ENCODE measurements around the gene KIAA1958. TPM values are rescaled to one million over a fixed set of nuclear protein-coding genes. Genes with fewer than 3 reads are reported as not detected.

Gene KIAA1958
- total RNA-seq, 2 experiments from 2014 or later = 6.7 to 7.6 TPM

DNA sequence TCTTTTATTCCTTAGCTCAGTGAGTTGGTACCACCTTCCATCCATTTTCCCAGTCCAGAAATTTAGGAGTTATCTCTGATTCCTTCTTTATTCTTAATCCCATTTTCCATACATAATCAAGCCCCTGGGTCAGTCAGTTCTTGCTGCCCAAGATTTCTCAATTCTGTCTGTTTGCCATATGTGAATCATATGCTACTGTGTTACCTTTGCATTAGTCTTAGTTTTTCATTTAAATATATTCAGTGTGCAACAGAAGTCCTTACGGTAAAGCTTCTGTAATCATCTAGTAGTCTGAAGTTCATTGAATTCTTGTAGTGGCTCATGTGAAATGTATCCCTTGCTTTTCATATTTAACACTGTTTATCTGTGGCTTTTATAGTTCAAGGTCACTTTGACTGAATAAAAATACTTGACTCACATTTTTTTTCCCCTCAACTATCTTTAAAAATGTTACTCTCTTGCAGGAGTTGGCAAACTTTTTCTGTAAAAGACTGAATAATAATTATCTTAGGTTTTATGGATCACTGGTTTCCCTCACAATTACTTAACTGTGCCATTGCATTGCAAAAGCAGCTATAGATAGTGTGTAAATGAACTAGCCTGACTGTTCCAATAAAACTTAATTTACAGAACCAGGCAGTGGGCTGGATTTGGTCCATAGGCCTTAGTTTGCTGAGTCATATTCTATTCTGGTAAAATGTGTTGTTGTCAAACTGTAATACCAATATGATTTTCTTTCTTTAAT is 6.9 kb downstream of the KIAA1958 start:
- H3K27me3 Mint-ChIP-seq (ENCODE audit: low read depth) = no peaks in the 10 kb centered on the region
- H3K4me3 Mint-ChIP-seq = no peak overlapping the region
- H3K27ac Mint-ChIP-seq = no peak overlapping the region
- CTCF ChIA-PET = interaction anchor here (0.6 kb wide), 1 partner anchor 224 kb away, joined by 3 read pairs; the partner anchor contains the start of gene INIP
- peaks cover 20% of the 10 kb centered on the region for H3K9me3 Mint-ChIP-seq
- peaks cover 31% of the 10 kb centered on the region for H3K36me3 Mint-ChIP-seq (ENCODE audit: low read depth)
- DNase-seq = no peak
- intact Hi-C loops (cut with micrococcal nuclease) = no loop called here
- H3K4me1 Mint-ChIP-seq (ENCODE audit: low read depth) = peaks cover 14% of the 10 kb centered on the region

DNA sequence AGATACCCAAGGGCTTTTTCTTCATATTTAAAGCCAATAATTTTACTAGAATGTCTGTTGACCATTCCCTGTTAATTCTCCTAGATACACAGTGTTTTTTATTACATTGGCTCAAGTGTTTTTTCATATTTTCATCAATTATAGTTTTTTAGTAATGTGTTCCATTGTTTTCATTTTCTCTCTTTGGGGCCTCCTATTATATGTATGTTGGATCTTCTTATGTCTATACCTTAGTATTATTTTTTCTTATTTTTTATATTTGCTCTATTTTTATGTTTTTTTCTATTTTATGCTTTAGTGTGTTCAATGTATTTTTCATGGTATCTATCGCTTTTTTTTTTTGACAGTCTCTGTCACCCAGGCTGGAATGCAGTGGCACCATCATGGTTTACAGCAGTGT is 7.5 kb downstream of the KIAA1958 start:
- DNase-seq = no peak
- Mint-ChIP-seq H3K4me1 (ENCODE audit: low read depth) (peaks cover 10% of the 10 kb centered on the region), H3K27ac (no peak overlapping the region), H3K36me3 (ENCODE audit: low read depth) (peaks cover 31% of the 10 kb centered on the region), H3K4me3 (no peak overlapping the region), H3K27me3 (ENCODE audit: low read depth) (no peaks in the 10 kb centered on the region), H3K9me3 (peaks cover 20% of the 10 kb centered on the region)
- intact Hi-C loops (cut with micrococcal nuclease) = no loop called here
- CTCF ChIA-PET = no interaction called here

DNA sequence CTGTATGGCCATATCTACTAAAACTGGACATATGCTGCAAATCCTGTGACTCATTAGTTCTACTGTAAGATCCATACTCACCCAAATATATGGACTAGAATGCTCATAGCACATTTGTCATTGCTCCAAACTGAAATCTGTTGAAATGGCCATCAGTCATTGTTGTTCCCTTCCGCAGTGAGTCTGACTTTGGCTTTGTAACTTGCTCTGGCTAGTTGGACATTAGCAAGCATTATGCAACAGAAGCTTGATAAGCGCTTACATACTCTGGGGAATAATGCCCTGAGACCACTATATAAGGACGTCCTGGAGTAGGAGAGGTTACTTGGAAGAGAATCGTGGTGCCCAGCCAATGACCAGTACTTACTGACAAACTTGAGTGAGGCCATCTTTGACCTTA is 9.0 kb downstream of the KIAA1958 start:
- H3K27me3 Mint-ChIP-seq (ENCODE audit: low read depth) = no peaks in the 10 kb centered on the region
- peaks cover under 1% of the 10 kb centered on the region for H3K4me1 Mint-ChIP-seq (ENCODE audit: low read depth)
- peaks cover 20% of the 10 kb centered on the region for H3K9me3 Mint-ChIP-seq
- CTCF ChIA-PET = no interaction called here
- intact Hi-C loops (cut with micrococcal nuclease) = no loop called here
- H3K36me3 Mint-ChIP-seq (ENCODE audit: low read depth) = peaks cover 31% of the 10 kb centered on the region
- H3K4me3 Mint-ChIP-seq = no peak overlapping the region
- DNase-seq = no peak
- H3K27ac Mint-ChIP-seq = no peak overlapping the region

DNA sequence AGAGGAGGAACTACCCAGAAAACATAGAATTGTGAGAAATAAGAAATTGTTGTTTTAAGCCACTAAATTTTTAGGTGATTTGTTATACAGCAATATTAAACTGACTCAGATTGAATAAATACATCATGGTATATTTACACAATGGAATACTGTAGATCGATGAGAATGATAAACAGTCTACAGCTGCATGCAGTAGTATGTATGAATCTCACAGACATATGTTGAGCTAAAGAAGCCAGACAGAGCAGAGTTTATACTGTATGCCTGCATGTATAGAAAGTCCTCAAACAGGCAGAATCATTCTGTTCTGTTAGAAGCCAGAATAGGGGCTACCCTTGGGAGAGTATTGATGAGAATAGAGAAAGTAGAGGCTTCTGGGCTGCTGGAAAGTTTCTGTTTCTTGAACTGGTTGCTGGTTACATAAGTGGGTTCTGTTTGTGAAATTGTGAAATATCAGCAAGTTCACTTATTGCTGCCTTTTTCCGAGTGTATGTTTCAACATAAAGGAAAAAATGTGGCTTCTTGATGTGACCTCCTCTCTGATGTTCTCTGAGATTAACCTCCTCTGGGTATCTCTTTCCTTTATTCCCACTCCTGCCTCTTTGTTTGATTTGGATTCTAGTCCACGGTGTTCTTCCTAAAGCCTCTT is 9.6 kb downstream of the KIAA1958 start:
- H3K27me3 Mint-ChIP-seq (ENCODE audit: low read depth) = no peaks in the 10 kb centered on the region
- H3K27ac Mint-ChIP-seq = no peak overlapping the region
- no peak overlapping the region for H3K4me3 Mint-ChIP-seq
- DNase-seq = no peak
- no peaks in the 10 kb centered on the region for H3K4me1 Mint-ChIP-seq (ENCODE audit: low read depth)
- CTCF ChIA-PET = no interaction called here
- intact Hi-C loops (cut with micrococcal nuclease) = no loop called here
- H3K36me3 Mint-ChIP-seq (ENCODE audit: low read depth) = peaks cover 31% of the 10 kb centered on the region
- H3K9me3 Mint-ChIP-seq = peaks cover 20% of the 10 kb centered on the region

- CTCF ChIA-PET = no interaction called here
- Mint-ChIP-seq H3K27ac (no peak overlapping the region), H3K27me3 (ENCODE audit: low read depth) (no peaks in the 10 kb centered on the region), H3K36me3 (ENCODE audit: low read depth) (no peaks in the 10 kb centered on the region), H3K4me3 (no peak overlapping the region), H3K9me3 (no peaks in the 10 kb centered on the region), H3K4me1 (ENCODE audit: low read depth) (no peaks in the 10 kb centered on the region)
- no peak for DNase-seq
- intact Hi-C loops (cut with micrococcal nuclease) = no loop called here
Observed at GRCh38 chr9:112500842-112501241, 14.2 kb downstream of the KIAA1958 start.

- CTCF ChIA-PET = no interaction called here
- no peaks in the 10 kb centered on the region for H3K27me3 Mint-ChIP-seq (ENCODE audit: low read depth)
- H3K36me3 Mint-ChIP-seq (ENCODE audit: low read depth) = no peaks in the 10 kb centered on the region
- no peaks in the 10 kb centered on the region for H3K9me3 Mint-ChIP-seq
- DNase-seq = no peak
- no peak overlapping the region for H3K27ac Mint-ChIP-seq
- intact Hi-C loops (cut with micrococcal nuclease) = no loop called here
- H3K4me1 Mint-ChIP-seq (ENCODE audit: low read depth) = no peaks in the 10 kb centered on the region
- no peak overlapping the region for H3K4me3 Mint-ChIP-seq
Observed at GRCh38 chr9:112501287-112501686, 14.7 kb downstream of the KIAA1958 start.

DNA sequence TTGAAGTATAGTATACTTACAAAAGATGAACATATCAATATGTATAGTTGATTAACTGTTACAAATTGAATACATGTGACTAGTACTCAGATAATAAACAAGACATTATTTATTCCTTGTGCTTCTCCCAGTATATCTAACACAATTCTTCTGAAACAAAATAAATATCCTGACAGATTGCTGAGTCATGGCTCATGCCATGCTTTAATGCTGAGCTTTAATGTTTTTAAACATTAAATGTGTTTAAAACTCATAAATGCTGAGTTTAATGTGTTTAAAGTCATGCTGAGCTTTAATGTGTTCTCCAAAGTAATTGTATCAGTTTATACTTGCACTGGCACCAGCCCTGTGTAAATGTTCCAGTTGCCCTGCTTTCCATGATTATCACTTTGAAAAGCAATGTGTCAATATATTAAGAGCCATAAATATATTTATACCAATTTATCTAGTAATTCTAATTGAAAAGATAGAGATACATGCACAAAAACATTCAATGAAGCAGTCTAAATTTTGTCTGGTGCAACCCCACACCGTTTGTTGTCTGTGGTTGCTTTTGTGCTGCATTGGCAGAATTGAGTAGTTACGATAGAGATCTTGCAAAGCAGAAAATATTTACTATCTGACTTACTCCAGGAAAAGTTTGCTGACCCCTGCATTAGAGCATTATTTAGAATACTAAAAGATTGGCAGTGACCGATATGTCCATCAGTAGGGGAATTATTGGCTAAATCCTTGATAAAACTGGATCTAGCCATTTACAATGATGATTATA is 15.7 kb downstream of the KIAA1958 start:
- DNase-seq = no peak
- H3K4me3 Mint-ChIP-seq = no peak overlapping the region
- H3K4me1 Mint-ChIP-seq (ENCODE audit: low read depth) = no peaks in the 10 kb centered on the region
- no peaks in the 10 kb centered on the region for H3K36me3 Mint-ChIP-seq (ENCODE audit: low read depth)
- CTCF ChIA-PET = interaction anchor here (0.6 kb wide), 1 partner anchor 28 kb away, joined by 3 read pairs; no protein-coding TSS in a partner anchor
- no peaks in the 10 kb centered on the region for H3K27me3 Mint-ChIP-seq (ENCODE audit: low read depth)
- no peaks in the 10 kb centered on the region for H3K9me3 Mint-ChIP-seq
- intact Hi-C loops (cut with micrococcal nuclease) = no loop called here
- no peak overlapping the region for H3K27ac Mint-ChIP-seq

GRCh38 chr9:112503170-112503569 is 16.5 kb downstream of the KIAA1958 start:
- H3K4me3 Mint-ChIP-seq = no peak overlapping the region
- CTCF ChIA-PET = no interaction called here
- H3K4me1 Mint-ChIP-seq (ENCODE audit: low read depth) = no peaks in the 10 kb centered on the region
- intact Hi-C loops (cut with micrococcal nuclease) = no loop called here
- H3K36me3 Mint-ChIP-seq (ENCODE audit: low read depth) = no peaks in the 10 kb centered on the region
- H3K27ac Mint-ChIP-seq = no peak overlapping the region
- no peaks in the 10 kb centered on the region for H3K9me3 Mint-ChIP-seq
- H3K27me3 Mint-ChIP-seq (ENCODE audit: low read depth) = no peaks in the 10 kb centered on the region
- DNase-seq = no peak

DNA sequence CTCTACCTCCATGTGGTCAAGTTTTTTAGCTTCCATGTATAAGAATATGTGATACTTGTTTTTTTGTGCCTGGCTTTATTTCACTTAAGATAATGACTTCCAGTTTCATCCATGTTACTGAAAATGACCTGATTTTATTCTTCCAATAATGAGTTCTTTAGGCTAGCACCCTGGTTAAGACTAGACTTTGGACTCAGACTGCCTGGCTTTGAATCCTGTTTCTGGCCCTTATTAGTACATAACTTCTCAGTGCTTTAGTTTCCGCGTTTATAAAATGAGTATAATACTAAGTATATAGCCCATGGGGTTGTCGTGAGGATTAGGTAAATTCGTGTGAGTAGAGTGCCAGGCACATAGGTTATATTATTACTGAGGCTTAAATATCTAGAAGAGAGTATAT is 18.5 kb downstream of the KIAA1958 start:
- H3K9me3 Mint-ChIP-seq = no peaks in the 10 kb centered on the region
- H3K27me3 Mint-ChIP-seq (ENCODE audit: low read depth) = no peaks in the 10 kb centered on the region
- CTCF ChIA-PET = no interaction called here
- no peaks in the 10 kb centered on the region for H3K4me1 Mint-ChIP-seq (ENCODE audit: low read depth)
- intact Hi-C loops (cut with micrococcal nuclease) = no loop called here
- no peaks in the 10 kb centered on the region for H3K36me3 Mint-ChIP-seq (ENCODE audit: low read depth)
- no peak for DNase-seq
- H3K27ac Mint-ChIP-seq = no peak overlapping the region
- H3K4me3 Mint-ChIP-seq = no peak overlapping the region

- Mint-ChIP-seq H3K4me3 (no peak overlapping the region), H3K36me3 (ENCODE audit: low read depth) (no peaks in the 10 kb centered on the region), H3K4me1 (ENCODE audit: low read depth) (no peaks in the 10 kb centered on the region), H3K27me3 (ENCODE audit: low read depth) (no peaks in the 10 kb centered on the region), H3K27ac (no peak overlapping the region), H3K9me3 (no peaks in the 10 kb centered on the region)
- DNase-seq = no peak
- CTCF ChIA-PET = no interaction called here
- intact Hi-C loops (cut with micrococcal nuclease) = no loop called here
Observed at GRCh38 chr9:112505607-112506006, 19.0 kb downstream of the KIAA1958 start.

DNA sequence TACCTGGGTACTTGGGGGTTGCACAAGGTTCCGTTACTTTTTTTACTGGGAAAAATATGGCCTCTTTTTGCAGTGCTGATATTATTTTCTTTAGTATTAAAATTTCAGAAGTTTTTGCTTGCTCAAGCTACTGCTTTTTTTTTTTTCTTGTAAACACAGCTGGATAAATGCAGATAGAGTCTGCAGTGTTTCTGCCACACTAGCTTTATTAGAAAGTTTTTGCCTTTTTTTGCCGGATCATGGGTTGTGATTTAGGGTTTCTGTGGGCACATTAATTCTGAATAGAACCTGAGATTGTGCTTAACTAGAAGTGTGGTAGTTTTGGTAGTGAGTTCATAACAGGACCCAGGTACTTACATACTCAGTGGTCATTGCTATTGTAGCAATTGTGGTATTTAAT is 19.9 kb downstream of the KIAA1958 start:
- no peak overlapping the region for H3K27ac Mint-ChIP-seq
- H3K4me1 Mint-ChIP-seq (ENCODE audit: low read depth) = no peaks in the 10 kb centered on the region
- no peaks in the 10 kb centered on the region for H3K27me3 Mint-ChIP-seq (ENCODE audit: low read depth)
- no peaks in the 10 kb centered on the region for H3K9me3 Mint-ChIP-seq
- CTCF ChIA-PET = no interaction called here
- H3K4me3 Mint-ChIP-seq = no peak overlapping the region
- intact Hi-C loops (cut with micrococcal nuclease) = no loop called here
- DNase-seq = no peak
- H3K36me3 Mint-ChIP-seq (ENCODE audit: low read depth) = no peaks in the 10 kb centered on the region

GRCh38 chr9:112507001-112507680 is 20.5 kb downstream of the KIAA1958 start:
- no peak overlapping the region for H3K27ac Mint-ChIP-seq
- CTCF ChIA-PET = no interaction called here
- no peak for DNase-seq
- H3K9me3 Mint-ChIP-seq = no peaks in the 10 kb centered on the region
- H3K27me3 Mint-ChIP-seq (ENCODE audit: low read depth) = no peaks in the 10 kb centered on the region
- H3K4me1 Mint-ChIP-seq (ENCODE audit: low read depth) = no peaks in the 10 kb centered on the region
- no peaks in the 10 kb centered on the region for H3K36me3 Mint-ChIP-seq (ENCODE audit: low read depth)
- no peak overlapping the region for H3K4me3 Mint-ChIP-seq
- intact Hi-C loops (cut with micrococcal nuclease) = no loop called here

Data from activated naive CD4-positive, alpha-beta T cell treated with anti-CD3 and anti-CD28 coated beads for 36 hours (primary cell).